Measurements from ENCODE around the gene IGSF22. TPM values are rescaled to one million over a fixed set of nuclear protein-coding genes. Genes with fewer than 3 reads are reported as not detected.

IGSF22 gene
- total RNA-seq, 6 donors from 2014 or later, result 1.2 to 21.0 (median 2.1) TPM; not detected in 3

GRCh38 chr11:18710545-18710944 lies 15.4 kb downstream of the IGSF22 start:
- no peaks in the 10 kb centered on the region for H3K36me3 ChIP-seq
- no peaks in the 10 kb centered on the region for H3K27me3 ChIP-seq
- no peak for DNase-seq
- no peaks in the 10 kb centered on the region for H3K9me3 ChIP-seq
- no peak overlapping the region for H3K27ac ChIP-seq
- no peak overlapping the region for H3K4me3 ChIP-seq
- H3K4me1 ChIP-seq, result peaks cover 3 to 20% (median 9%) of the 10 kb centered on the region in 4 donors
- WGBS, 2 donors, result 81 to 84% methylated on average over 5 of the region's 5 CpGs
- TF ChIP-seq CTCF (IDR thresholded peaks at IDR 0.05), result no peak
- TF ChIP-seq POLR2A (IDR thresholded peaks at IDR 0.05), result no peak
- TF ChIP-seq EP300 (IDR thresholded peaks at IDR 0.05), result no peak
- no peak for TF ChIP-seq POLR2AphosphoS5 (IDR thresholded peaks at IDR 0.05)
- ATAC-seq (ENCODE audit: low FRiP score in 2 of 2), result no peak

GRCh38 chr11:18709414-18709813 lies 16.6 kb downstream of the IGSF22 start:
- WGBS, 2 donors, result 96 to 98% methylated on average over 4 of the region's 4 CpGs
- no peak for DNase-seq
- Histone ChIP-seq H3K9me3 (no peaks in the 10 kb centered on the region), H3K27ac (no peak overlapping the region), H3K36me3 (no peaks in the 10 kb centered on the region), H3K4me1 (peaks cover 8 to 31% (median 13%) of the 10 kb centered on the region in 4 donors), H3K4me3 (no peak overlapping the region), H3K27me3 (no peaks in the 10 kb centered on the region)
- no peak for ATAC-seq (ENCODE audit: low FRiP score in 2 of 2)
- TF ChIP-seq CTCF (IDR thresholded peaks at IDR 0.05) (no peak), POLR2AphosphoS5 (IDR thresholded peaks at IDR 0.05) (no peak), EP300 (IDR thresholded peaks at IDR 0.05) (no peak), POLR2A (IDR thresholded peaks at IDR 0.05) (no peak)

GRCh38 chr11:18707811-18708340 lies 18.1 kb downstream of the IGSF22 start:
- H3K27me3 ChIP-seq, result no peaks in the 10 kb centered on the region
- H3K9me3 ChIP-seq, result no peaks in the 10 kb centered on the region
- 86 to 89% methylated on average over 12 of the region's 12 CpGs for WGBS, 2 donors
- no peak overlapping the region for H3K27ac ChIP-seq
- H3K4me3 ChIP-seq, result no peak overlapping the region
- peaks cover 8 to 31% (median 13%) of the 10 kb centered on the region in 4 donors for H3K4me1 ChIP-seq
- ATAC-seq (ENCODE audit: low FRiP score in 2 of 2) (no peak), DNase-seq (no peak)
- no peak for TF ChIP-seq EP300 (IDR thresholded peaks at IDR 0.05)
- no peaks in the 10 kb centered on the region for H3K36me3 ChIP-seq

GRCh38 chr11:18706330-18707243 lies 19.4 kb downstream of the IGSF22 start:
- H3K4me1 ChIP-seq, result peaks cover 8 to 31% (median 13%) of the 10 kb centered on the region in 4 donors
- peak overlapping the region; percentile 57 to 80 (median 76) for H3K27ac ChIP-seq
- WGBS, 2 donors, result 8 to 11% methylated on average over 32 to 33 of the region's 34 CpGs
- peak overlapping the region; percentile 49 to 61 (median 54) for H3K4me3 ChIP-seq
- DNase-seq, result peak in 1 of 2 donors; percentile 65
- no peaks in the 10 kb centered on the region for H3K27me3 ChIP-seq
- ATAC-seq (ENCODE audit: low FRiP score in 2 of 2), result peak; percentile 63 to 78
- H3K9me3 ChIP-seq, result no peaks in the 10 kb centered on the region
- TF ChIP-seq POLR2AphosphoS5 (IDR thresholded peaks at IDR 0.05) (peak in 1 of 2 donors; percentile 15), POLR2A (IDR thresholded peaks at IDR 0.05) (no peak)
- peaks cover 0 to 1% (median 0%) of the 10 kb centered on the region in 4 donors for H3K36me3 ChIP-seq

- Histone ChIP-seq H3K27me3 (no peaks in the 10 kb centered on the region), H3K36me3 (peaks cover 0 to 4% (median 2%) of the 10 kb centered on the region in 4 donors), H3K4me3 (peak overlapping the region; percentile 49 to 61 (median 54)), H3K4me1 (peaks cover 8 to 31% (median 13%) of the 10 kb centered on the region in 4 donors), H3K27ac (peak overlapping the region; percentile 57 to 80 (median 76)), H3K9me3 (no peaks in the 10 kb centered on the region)
- peak; percentile 34 to 90 for DNase-seq
- 0 to 11% methylated on average over 1 to 40 of the region's 46 CpGs for WGBS, 2 donors
- TF ChIP-seq CTCF (IDR thresholded peaks at IDR 0.05) (no peak), POLR2A (IDR thresholded peaks at IDR 0.05) (peak in 1 of 4 donors; percentile 42)
- ATAC-seq (ENCODE audit: low FRiP score in 2 of 2), result peak; percentile 41 to 77
These were observed 20.2 kb downstream of the IGSF22 start for GRCh38 chr11:18705651-18706281.

All from upper lobe of left lung (tissue), 6 donors.